ENCODE data around the gene PTGDS. TPM values are rescaled to one million over a fixed set of nuclear protein-coding genes. Genes with fewer than 3 reads are reported as not detected.

PTGDS gene
- total RNA-seq, 2 experiments from 2014 or later, result 40.6 to 41.0 TPM

- ChIA-PET POLR2A (no interaction called here), CTCF (no interaction called here)
- H3K36me3 Mint-ChIP-seq (ENCODE audit: low read depth), result peaks cover 5% of the 10 kb centered on the region
- TF ChIP-seq, protein P1, sequence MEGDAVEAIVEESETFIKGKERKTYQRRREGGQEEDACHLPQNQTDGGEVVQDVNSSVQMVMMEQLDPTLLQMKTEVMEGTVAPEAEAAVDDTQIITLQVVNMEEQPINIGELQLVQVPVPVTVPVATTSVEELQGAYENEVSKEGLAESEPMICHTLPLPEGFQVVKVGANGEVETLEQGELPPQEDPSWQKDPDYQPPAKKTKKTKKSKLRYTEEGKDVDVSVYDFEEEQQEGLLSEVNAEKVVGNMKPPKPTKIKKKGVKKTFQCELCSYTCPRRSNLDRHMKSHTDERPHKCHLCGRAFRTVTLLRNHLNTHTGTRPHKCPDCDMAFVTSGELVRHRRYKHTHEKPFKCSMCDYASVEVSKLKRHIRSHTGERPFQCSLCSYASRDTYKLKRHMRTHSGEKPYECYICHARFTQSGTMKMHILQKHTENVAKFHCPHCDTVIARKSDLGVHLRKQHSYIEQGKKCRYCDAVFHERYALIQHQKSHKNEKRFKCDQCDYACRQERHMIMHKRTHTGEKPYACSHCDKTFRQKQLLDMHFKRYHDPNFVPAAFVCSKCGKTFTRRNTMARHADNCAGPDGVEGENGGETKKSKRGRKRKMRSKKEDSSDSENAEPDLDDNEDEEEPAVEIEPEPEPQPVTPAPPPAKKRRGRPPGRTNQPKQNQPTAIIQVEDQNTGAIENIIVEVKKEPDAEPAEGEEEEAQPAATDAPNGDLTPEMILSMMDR (IDR thresholded peaks at IDR 0.05), result no peak
- H3K27ac ChIP-seq (ENCODE audit: low read depth in 1 of 2, low read length in 2 of 2), result no peak overlapping the region
- peaks cover 2% of the 10 kb centered on the region for H3K4me1 Mint-ChIP-seq (ENCODE audit: low read depth)
- no peaks in the 10 kb centered on the region for H3K9me3 ChIP-seq (ENCODE audit: control insufficient read depth in 1 of 2, insufficient read depth in 1 of 2, low read length in 2 of 2)
- no peak overlapping the region for H3K4me3 ChIP-seq (ENCODE audit: low read length)
- H3K27me3 ChIP-seq (ENCODE audit: control insufficient read depth in 1 of 2, insufficient read depth in 2 of 2, low read length in 2 of 2), result no peaks in the 10 kb centered on the region
- DNase-seq, result no peak
- intact Hi-C loops (cut with DNase I, micrococcal nuclease), result no loop called here
- no peak overlapping the region for H3K4me3 Mint-ChIP-seq
- H3K4me1 ChIP-seq (ENCODE audit: insufficient read depth, low read length), result peaks cover 6% of the 10 kb centered on the region
- H3K36me3 ChIP-seq (ENCODE audit: insufficient read depth, low read length), result peaks cover 49% of the 10 kb centered on the region
- H3K27ac Mint-ChIP-seq, result no peak overlapping the region
- no peaks in the 10 kb centered on the region for H3K27me3 Mint-ChIP-seq
- no peaks in the 10 kb centered on the region for H3K9me3 Mint-ChIP-seq
- no peak for ATAC-seq (ENCODE audit: poor library complexity)
Observed at GRCh38 chr9:137017071-137017470, 39.8 kb downstream of the PTGDS start.

DNA sequence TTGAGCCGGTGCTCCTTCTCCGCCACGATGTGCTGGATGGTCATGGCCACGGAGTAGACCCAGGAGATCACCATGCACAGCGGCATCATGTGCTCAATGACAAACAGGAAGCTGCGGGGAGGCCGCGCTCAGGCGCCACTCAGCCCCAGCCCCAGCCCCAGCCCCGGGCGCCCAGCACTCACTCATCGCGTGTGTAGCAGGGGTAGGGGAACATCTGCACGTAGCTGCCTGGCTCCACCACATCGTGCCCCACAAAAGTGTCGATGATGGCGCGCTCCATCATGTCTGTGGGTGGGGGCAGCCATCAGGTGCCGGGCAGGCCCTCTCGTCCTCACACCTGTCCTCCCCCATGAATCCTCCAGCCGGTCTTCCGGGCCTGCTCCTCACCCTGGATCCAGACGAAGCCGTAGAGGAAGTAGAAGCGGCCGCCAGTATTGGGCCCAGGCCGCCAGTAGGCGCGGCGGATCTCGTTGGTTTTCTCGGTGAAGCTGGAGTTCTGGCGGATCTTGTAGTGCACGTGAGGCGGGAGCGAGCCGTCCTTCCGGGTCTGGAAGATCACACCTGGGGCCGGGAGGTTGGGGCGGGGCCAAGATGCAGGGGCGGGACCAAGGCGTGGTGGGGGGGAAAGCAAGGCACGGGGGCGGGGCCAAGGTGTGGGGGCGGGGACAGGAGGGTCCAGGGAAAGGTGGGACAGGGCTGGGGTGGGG, 40.6 kb downstream of the PTGDS start:
- TF ChIP-seq, protein P1 (IDR thresholded peaks at IDR 0.05), result no peak
- CTCF ChIA-PET, result no interaction called here

DNA sequence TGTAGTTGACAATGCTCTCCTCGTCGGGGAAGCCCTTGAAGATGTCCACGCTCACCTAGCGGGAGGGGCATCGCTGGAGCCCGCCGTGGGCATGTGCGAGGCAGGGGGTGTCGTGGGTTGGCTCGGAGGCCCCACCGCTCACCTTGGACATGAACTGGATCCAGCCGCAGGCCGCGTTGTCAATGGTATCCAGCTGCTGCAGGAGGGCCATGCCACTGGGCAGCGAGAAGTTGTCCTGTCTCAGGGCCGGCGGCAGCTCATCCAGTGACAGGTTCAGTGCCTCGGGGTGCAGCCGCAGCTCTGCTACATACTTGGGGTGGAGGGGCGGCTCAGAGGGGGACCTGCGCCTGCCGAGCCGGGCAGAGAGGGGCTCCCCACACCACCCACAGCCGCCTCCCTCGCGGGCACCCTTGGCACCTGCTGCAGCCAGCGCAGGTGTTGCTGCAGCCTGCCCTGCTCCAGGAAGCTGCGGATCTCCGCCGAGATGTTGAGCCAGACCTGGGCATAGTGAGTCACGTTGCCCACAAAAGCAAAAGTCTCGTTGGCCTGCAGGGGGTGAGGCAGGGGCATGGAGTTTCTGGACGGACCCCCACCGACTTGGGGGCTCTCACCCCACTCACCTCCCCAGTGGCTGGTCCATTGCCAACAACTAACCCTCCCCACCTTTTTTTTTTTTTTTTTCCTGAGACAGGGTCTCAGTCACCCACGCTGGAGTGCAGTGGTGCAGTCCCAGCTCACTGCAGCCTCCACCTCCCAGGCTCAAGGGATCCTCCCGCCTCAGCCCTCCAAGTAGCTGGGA, 41.7 kb downstream of the PTGDS start:
- ATAC-seq (ENCODE audit: poor library complexity), result no peak
- no peak overlapping the region for H3K4me3 Mint-ChIP-seq
- ChIA-PET CTCF (no interaction called here), POLR2A (interaction anchor here (1.2 kb wide), 1 partner anchor 59 kb away, joined by 3 read pairs; no protein-coding TSS in a partner anchor)
- no peaks in the 10 kb centered on the region for H3K9me3 Mint-ChIP-seq
- H3K36me3 Mint-ChIP-seq (ENCODE audit: low read depth), result peaks cover 5% of the 10 kb centered on the region
- no peak overlapping the region for H3K4me3 ChIP-seq (ENCODE audit: low read length)
- no peak overlapping the region for H3K27ac Mint-ChIP-seq
- peaks cover 37% of the 10 kb centered on the region for H3K36me3 ChIP-seq (ENCODE audit: insufficient read depth, low read length)
- H3K9me3 ChIP-seq (ENCODE audit: control insufficient read depth in 1 of 2, insufficient read depth in 1 of 2, low read length in 2 of 2), result no peaks in the 10 kb centered on the region
- DNase-seq, result no peak
- H3K27me3 Mint-ChIP-seq, result no peaks in the 10 kb centered on the region
- TF ChIP-seq, protein P1 (IDR thresholded peaks at IDR 0.05), result no peak
- intact Hi-C loops (cut with DNase I, micrococcal nuclease), result no loop called here
- H3K4me1 ChIP-seq (ENCODE audit: insufficient read depth, low read length), result peaks cover 10% of the 10 kb centered on the region
- H3K27ac ChIP-seq (ENCODE audit: low read depth in 1 of 2, low read length in 2 of 2), result no peak overlapping the region
- peaks cover 5% of the 10 kb centered on the region for H3K4me1 Mint-ChIP-seq (ENCODE audit: low read depth)
- H3K27me3 ChIP-seq (ENCODE audit: control insufficient read depth in 1 of 2, insufficient read depth in 2 of 2, low read length in 2 of 2), result no peaks in the 10 kb centered on the region

More for the DNA sequence above, 40.6 kb downstream of the PTGDS start:
- H3K36me3 Mint-ChIP-seq (ENCODE audit: low read depth), result peaks cover 5% of the 10 kb centered on the region
- DNase-seq, result no peak
- Histone ChIP-seq H3K4me3 (ENCODE audit: low read length) (no peak overlapping the region), H3K36me3 (ENCODE audit: insufficient read depth, low read length) (peaks cover 42% of the 10 kb centered on the region), H3K27me3 (ENCODE audit: control insufficient read depth in 1 of 2, insufficient read depth in 2 of 2, low read length in 2 of 2) (no peaks in the 10 kb centered on the region), H3K9me3 (ENCODE audit: control insufficient read depth in 1 of 2, insufficient read depth in 1 of 2, low read length in 2 of 2) (no peaks in the 10 kb centered on the region), H3K4me1 (ENCODE audit: insufficient read depth, low read length) (peaks cover 9% of the 10 kb centered on the region), H3K27ac (ENCODE audit: low read depth in 1 of 2, low read length in 2 of 2) (no peak overlapping the region)
- no peaks in the 10 kb centered on the region for H3K27me3 Mint-ChIP-seq
- intact Hi-C loops (cut with DNase I, micrococcal nuclease), result no loop called here
- no peak overlapping the region for H3K4me3 Mint-ChIP-seq
- no peak for ATAC-seq (ENCODE audit: poor library complexity)
- H3K27ac Mint-ChIP-seq, result no peak overlapping the region
- POLR2A ChIA-PET, result no interaction called here
- H3K4me1 Mint-ChIP-seq (ENCODE audit: low read depth), result peaks cover 5% of the 10 kb centered on the region
- no peaks in the 10 kb centered on the region for H3K9me3 Mint-ChIP-seq

Measured in CD4-positive, alpha-beta T cell (primary cell).